PC-9 (cell line): ENCODE measurements around the gene CBX1. TPM values are rescaled to one million over a fixed set of nuclear protein-coding genes. Genes with fewer than 3 reads are reported as not detected.

Source experiments
- BruUV-seq: library from RNA; stranded (reverse); fragments of 400-500 nt; replicated peaks from 2 replicates; lab custom pipeline; 2021; lab: Mats Ljungman, UMichigan
- CTCF ChIA-PET: fragments of 300-600 bp; sonication (Branson Sonifier 250); formaldehyde crosslinking; loops from one replicate; lab custom pipeline; 2022; ENCODE audit warnings: antibody characterized with exemption; lab: Charles Lee
- POLR2A ChIA-PET: fragments of 300-600 bp; sonication (Branson Sonifier 250); formaldehyde crosslinking; loops from one replicate; lab custom pipeline; 2022; ENCODE audit warnings: antibody characterized with exemption; ENCODE audit not compliant: unreplicated experiment; lab: Charles Lee
- DNase-seq, 2 experiments: peaks; one replicate each; pipeline versions ENCODE4 v3.0.0 to v3.0.0-alpha.2; 2015 to 2022; ENCODE audit warnings: mixed read lengths in 1 of 2
- H2AFZ ChIP-seq: fragments of 200-600 bp; sonication (generic); 2 replicates; pipeline ENCODE4 v1.8.1; 2017; ENCODE audit warnings: antibody characterized with exemption
- H3F3A ChIP-seq: fragments of 200-600 bp; sonication (generic); 2 replicates; pipeline ENCODE4 v1.8.1; 2017; ENCODE audit warnings: antibody characterized with exemption, mild to moderate bottlenecking, low read depth; ENCODE audit not compliant: insufficient read depth
- H3K27ac ChIP-seq: fragments of 200-600 bp; sonication (generic); 2 replicates; pipeline ENCODE4 v1.6.1; 2016; ENCODE audit warnings: mixed run types
- H3K27me3 ChIP-seq: fragments of 200-600 bp; sonication (generic); 2 replicates; pipeline ENCODE4 v1.6.1; 2016; ENCODE audit warnings: low read depth, mixed run types; ENCODE audit not compliant: insufficient read depth
- H3K36me3 ChIP-seq: fragments of 200-600 bp; sonication (generic); 2 replicates; pipeline ENCODE4 v1.6.1; 2016; ENCODE audit warnings: low read depth, mixed run types
- H3K4me1 ChIP-seq: fragments of 200-600 bp; sonication (generic); replicated peaks from 2 replicates; pipeline ENCODE4 v1.6.1; 2016; ENCODE audit warnings: mixed run types; ENCODE audit not compliant: insufficient read depth
- H3K4me2 ChIP-seq: fragments of 200-600 bp; sonication (generic); 2 replicates; pipeline ENCODE4 v1.6.1; 2017; ENCODE audit warnings: mixed run types
- H3K4me3 ChIP-seq: fragments of 200-600 bp; sonication (generic); 2 replicates; pipeline ENCODE4 v1.6.1; 2016; ENCODE audit warnings: mixed run types
- H3K79me2 ChIP-seq: fragments of 200-600 bp; sonication (generic); 2 replicates; pipeline ENCODE4 v1.6.1; 2017; ENCODE audit warnings: low read depth, mixed run types
- H3K9me2 ChIP-seq: fragments of 200-600 bp; sonication (generic); 2 replicates; pipeline ENCODE4 v1.8.1; 2017; ENCODE audit warnings: mild to moderate bottlenecking; ENCODE audit not compliant: insufficient read depth
- H3K9me3 ChIP-seq: fragments of 200-600 bp; sonication (generic); 2 replicates; pipeline ENCODE4 v1.8.1; 2016; ENCODE audit warnings: low read depth; ENCODE audit not compliant: insufficient read depth
- H4K20me1 ChIP-seq: fragments of 200-600 bp; sonication (generic); 2 replicates; pipeline ENCODE4 v1.8.1; 2017; ENCODE audit not compliant: insufficient read depth
- EZH2 ChIP-seq: fragments of 200-600 bp; sonication (generic); IDR thresholded peaks from 2 replicates; pipeline ENCODE4 v1.8.0; 2017; ENCODE audit warnings: antibody characterized with exemption, low read depth
- intact Hi-C: fragments of 100-400 bp; cut with micrococcal nuclease; formaldehyde crosslinking; loops from one replicate; pipeline ENCODE4 v1.10.0; 2022; ENCODE audit not compliant: unreplicated experiment
- total RNA-seq: library from RNA; stranded (reverse); gene quantifications from 2 replicates; pipeline ENCODE4 v1.2.3, GENCODE V29; 2021
- TF ChIP-seq, protein P1 (sequence below): fragments of 200-600 bp; sonication (generic); conservative IDR thresholded peaks from 2 replicates; pipeline ENCODE4 v1.6.1; 2017; ENCODE audit warnings: mixed run types, antibody characterized with exemption, mild to moderate bottlenecking, moderate library complexity

CBX1 gene
- total RNA-seq, 1 experiment from 2014 or later = 93.9 TPM

DNA sequence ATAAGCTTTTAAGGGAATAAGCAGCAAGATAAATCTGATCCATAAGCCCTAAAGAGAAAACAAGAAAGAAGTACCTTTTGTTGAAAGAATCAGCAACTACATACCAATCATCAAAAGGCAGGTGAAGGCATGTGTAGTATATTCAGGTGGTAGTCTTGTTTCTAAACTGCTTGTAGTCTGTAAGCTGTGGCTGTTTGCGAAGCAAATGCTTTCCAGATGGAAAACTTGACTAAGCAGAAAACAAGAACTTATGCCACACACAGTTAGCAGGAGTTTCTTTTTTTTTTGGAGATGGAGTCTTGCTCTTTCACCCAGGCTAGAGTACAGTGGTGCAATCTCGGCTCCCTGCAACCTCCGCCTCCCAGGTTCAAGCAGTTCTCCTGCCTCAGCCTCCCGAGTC is 5.7 kb downstream of the CBX1 start:
- Histone ChIP-seq H3K79me2 (peaks cover 100% of the 10 kb centered on the region), H3K27me3 (no peaks in the 10 kb centered on the region), H3K36me3 (peaks cover 16% of the 10 kb centered on the region; the same call in 1 of the 2 replicates), H2AFZ (no peak overlapping the region), H3K9me3 (no peaks in the 10 kb centered on the region), H3K4me1 (peaks cover 21% of the 10 kb centered on the region), H4K20me1 (peaks cover 90% of the 10 kb centered on the region), H3K27ac (no peak overlapping the region), H3F3A (peaks cover 34% of the 10 kb centered on the region), H3K4me2 (no peak overlapping the region), H3K4me3 (no peak overlapping the region), H3K9me2 (no peaks in the 10 kb centered on the region)
- intact Hi-C loops = no loop called here
- no peak for TF ChIP-seq EZH2
- TF ChIP-seq, protein P1, sequence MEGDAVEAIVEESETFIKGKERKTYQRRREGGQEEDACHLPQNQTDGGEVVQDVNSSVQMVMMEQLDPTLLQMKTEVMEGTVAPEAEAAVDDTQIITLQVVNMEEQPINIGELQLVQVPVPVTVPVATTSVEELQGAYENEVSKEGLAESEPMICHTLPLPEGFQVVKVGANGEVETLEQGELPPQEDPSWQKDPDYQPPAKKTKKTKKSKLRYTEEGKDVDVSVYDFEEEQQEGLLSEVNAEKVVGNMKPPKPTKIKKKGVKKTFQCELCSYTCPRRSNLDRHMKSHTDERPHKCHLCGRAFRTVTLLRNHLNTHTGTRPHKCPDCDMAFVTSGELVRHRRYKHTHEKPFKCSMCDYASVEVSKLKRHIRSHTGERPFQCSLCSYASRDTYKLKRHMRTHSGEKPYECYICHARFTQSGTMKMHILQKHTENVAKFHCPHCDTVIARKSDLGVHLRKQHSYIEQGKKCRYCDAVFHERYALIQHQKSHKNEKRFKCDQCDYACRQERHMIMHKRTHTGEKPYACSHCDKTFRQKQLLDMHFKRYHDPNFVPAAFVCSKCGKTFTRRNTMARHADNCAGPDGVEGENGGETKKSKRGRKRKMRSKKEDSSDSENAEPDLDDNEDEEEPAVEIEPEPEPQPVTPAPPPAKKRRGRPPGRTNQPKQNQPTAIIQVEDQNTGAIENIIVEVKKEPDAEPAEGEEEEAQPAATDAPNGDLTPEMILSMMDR = no peak
- POLR2A ChIA-PET = interaction anchor here (0.7 kb wide), 1 partner anchor 136 kb away, joined by 5 read pairs; no protein-coding TSS in a partner anchor
- CTCF ChIA-PET = no interaction called here
- no peak for DNase-seq
- BruUV-seq = no TSS peak

DNA sequence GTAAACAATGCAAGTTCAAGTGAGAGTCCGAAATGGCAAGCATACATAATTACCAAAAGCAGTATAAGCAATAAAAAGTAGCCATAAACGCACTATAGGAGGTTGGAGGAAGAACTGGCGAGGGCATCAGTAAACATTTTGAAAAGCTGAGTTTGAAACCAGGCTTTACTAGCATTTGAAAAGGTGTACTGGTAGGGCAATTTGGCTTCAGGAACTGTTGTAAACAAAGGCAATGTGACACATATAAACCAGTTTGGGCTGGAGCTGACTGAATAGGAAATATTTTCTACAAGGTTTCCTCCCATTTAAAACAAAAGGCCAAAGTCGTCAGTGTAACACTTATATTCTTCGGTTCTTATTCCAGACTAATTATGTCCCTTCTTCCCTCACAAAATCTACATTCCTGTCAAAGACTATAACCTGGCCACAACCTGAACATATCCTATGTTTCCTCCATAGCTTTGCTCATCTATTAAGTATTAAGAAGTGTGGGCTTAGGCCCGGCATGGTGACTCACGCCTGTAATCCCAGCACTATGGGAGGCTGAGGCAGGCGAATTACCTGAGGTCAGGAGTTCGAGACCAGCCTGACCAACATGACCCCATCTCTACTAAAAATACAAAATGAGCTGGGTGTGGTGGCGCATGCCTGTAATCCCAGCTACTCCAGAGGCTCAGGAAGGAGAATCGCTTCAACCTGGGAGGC is 7.8 kb downstream of the CBX1 start:
- no peak for DNase-seq

DNA sequence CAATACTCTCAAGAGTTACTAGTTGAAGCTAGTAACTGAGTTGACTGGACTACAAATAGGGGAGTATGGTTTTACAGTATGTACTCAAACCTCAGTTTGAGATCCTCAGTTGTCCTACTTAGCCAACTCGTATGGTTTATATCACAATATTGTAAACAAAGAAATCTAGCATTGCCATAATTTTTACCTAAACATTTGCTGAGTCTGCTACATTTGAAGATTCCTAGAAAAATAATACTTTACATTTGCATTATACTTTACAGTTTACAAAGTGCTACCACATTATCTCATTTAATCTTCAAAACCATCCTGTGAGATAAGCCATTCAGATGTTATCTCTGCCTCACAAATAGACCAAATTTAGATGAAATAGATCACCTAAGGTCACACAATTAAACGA is 16.3 kb downstream of the CBX1 start:
- H3K27ac ChIP-seq = no peak overlapping the region
- no peaks in the 10 kb centered on the region for H3K9me3 ChIP-seq
- BruUV-seq = no TSS peak
- H3F3A ChIP-seq = peaks cover 30% of the 10 kb centered on the region
- POLR2A ChIA-PET = no interaction called here
- CTCF ChIA-PET = no interaction called here
- H3K4me1 ChIP-seq = no peaks in the 10 kb centered on the region
- H2AFZ ChIP-seq = no peak overlapping the region
- H4K20me1 ChIP-seq = peaks cover 46% of the 10 kb centered on the region
- H3K4me3 ChIP-seq = no peak overlapping the region
- no peaks in the 10 kb centered on the region for H3K27me3 ChIP-seq
- H3K36me3 ChIP-seq = no peaks in the 10 kb centered on the region
- TF ChIP-seq, protein P1 = no peak
- no peak for TF ChIP-seq EZH2
- DNase-seq = no peak
- H3K9me2 ChIP-seq = no peaks in the 10 kb centered on the region
- intact Hi-C loops = no loop called here
- no peak overlapping the region for H3K4me2 ChIP-seq
- peaks cover 88% of the 10 kb centered on the region for H3K79me2 ChIP-seq

More for the DNA sequence above, 7.8 kb downstream of the CBX1 start:
- Histone ChIP-seq H3K4me2 (no peak overlapping the region), H3F3A (peaks cover 17% of the 10 kb centered on the region; the same call in 1 of the 2 replicates), H3K27ac (no peak overlapping the region), H2AFZ (no peak overlapping the region), H3K36me3 (peaks cover 20% of the 10 kb centered on the region; the same call in 1 of the 2 replicates), H3K9me2 (no peaks in the 10 kb centered on the region), H4K20me1 (peaks cover 86% of the 10 kb centered on the region), H3K9me3 (no peaks in the 10 kb centered on the region), H3K79me2 (peaks cover 100% of the 10 kb centered on the region), H3K4me3 (no peak overlapping the region), H3K27me3 (no peaks in the 10 kb centered on the region), H3K4me1 (0 out of 2 replicates have a peak, but pooled peaks cover 8% of the 10 kb centered on the region)
- ChIA-PET CTCF (no interaction called here), POLR2A (no interaction called here)
- no TSS peak for BruUV-seq
- TF ChIP-seq, protein P1 = no peak
- no peak for TF ChIP-seq EZH2
- intact Hi-C loops = no loop called here
